ENCODE data around the gene FRK.
"Not testable (repeated sequence)": the region's sequence is repeated elsewhere in the genome, so short reads cannot be mapped to it uniquely, and the experiment has no call there.

Gene FRK

GRCh38 chr6:115997990-115998585 is 62.6 kb downstream of the FRK start:
- Histone ChIP-seq H3K4me2 (ENCODE audit: low read length) (no peak overlapping the region), H3K4me1 (ENCODE audit: control insufficient read depth, insufficient read depth, low read length) (no peaks in the 10 kb centered on the region), H3K4me3 (ENCODE audit: low read length) (no peak overlapping the region), H3K27me3 (ENCODE audit: control insufficient read depth, insufficient read depth, low read length) (no peaks in the 10 kb centered on the region), H3K36me3 (ENCODE audit: insufficient read depth, low read length) (no peaks in the 10 kb centered on the region), H3K9me3 (replicated peaks; ENCODE audit: low read length) (no peaks in the 10 kb centered on the region), H3K9ac (ENCODE audit: low read depth, low read length) (no peak overlapping the region)

- H3K27me3 ChIP-seq (ENCODE audit: control insufficient read depth, insufficient read depth, low read length) = no peaks in the 10 kb centered on the region
- H3K9ac ChIP-seq (ENCODE audit: low read depth, low read length) = no peak overlapping the region
- no peaks in the 10 kb centered on the region for H3K9me3 ChIP-seq (replicated peaks; ENCODE audit: low read length)
- no peaks in the 10 kb centered on the region for H3K4me1 ChIP-seq (ENCODE audit: control insufficient read depth, insufficient read depth, low read length)
- H3K4me3 ChIP-seq (ENCODE audit: low read length) = no peak overlapping the region
- no peaks in the 10 kb centered on the region for H3K36me3 ChIP-seq (ENCODE audit: insufficient read depth, low read length)
- H3K4me2 ChIP-seq (ENCODE audit: low read length) = peak overlapping the region; percentile 3
Measured at GRCh38 chr6:115986026-115986425, 74.7 kb downstream of the FRK start.

GRCh38 chr6:115984809-115985208 is 75.9 kb downstream of the FRK start:
- H3K36me3 ChIP-seq (ENCODE audit: insufficient read depth, low read length) = no peaks in the 10 kb centered on the region
- no peaks in the 10 kb centered on the region for H3K9me3 ChIP-seq (replicated peaks; ENCODE audit: low read length)
- H3K4me3 ChIP-seq (ENCODE audit: low read length) = no peak overlapping the region
- H3K27me3 ChIP-seq (ENCODE audit: control insufficient read depth, insufficient read depth, low read length) = no peaks in the 10 kb centered on the region
- no peak overlapping the region for H3K9ac ChIP-seq (ENCODE audit: low read depth, low read length)
- H3K4me1 ChIP-seq (ENCODE audit: control insufficient read depth, insufficient read depth, low read length) = no peaks in the 10 kb centered on the region
- H3K4me2 ChIP-seq (ENCODE audit: low read length) = no peak overlapping the region

GRCh38 chr6:115983998-115984397 is 76.7 kb downstream of the FRK start:
- no peak overlapping the region for H3K4me3 ChIP-seq (ENCODE audit: low read length)
- H3K36me3 ChIP-seq (ENCODE audit: insufficient read depth, low read length) = no peaks in the 10 kb centered on the region
- H3K4me2 ChIP-seq (ENCODE audit: low read length) = no peak overlapping the region
- H3K27me3 ChIP-seq (ENCODE audit: control insufficient read depth, insufficient read depth, low read length) = no peaks in the 10 kb centered on the region
- no peaks in the 10 kb centered on the region for H3K4me1 ChIP-seq (ENCODE audit: control insufficient read depth, insufficient read depth, low read length)
- no peak overlapping the region for H3K9ac ChIP-seq (ENCODE audit: low read depth, low read length)
- no peaks in the 10 kb centered on the region for H3K9me3 ChIP-seq (replicated peaks; ENCODE audit: low read length)

- Histone ChIP-seq H3K9me3 (replicated peaks; ENCODE audit: low read length) (no peaks in the 10 kb centered on the region), H3K36me3 (ENCODE audit: insufficient read depth, low read length) (no peaks in the 10 kb centered on the region), H3K27me3 (ENCODE audit: control insufficient read depth, insufficient read depth, low read length) (no peaks in the 10 kb centered on the region), H3K4me2 (ENCODE audit: low read length) (no peak overlapping the region), H3K4me1 (ENCODE audit: control insufficient read depth, insufficient read depth, low read length) (no peaks in the 10 kb centered on the region), H3K4me3 (ENCODE audit: low read length) (no peak overlapping the region), H3K9ac (ENCODE audit: low read depth, low read length) (no peak overlapping the region)
Measured at GRCh38 chr6:115982453-115982852, 78.2 kb downstream of the FRK start.

GRCh38 chr6:115977220-115977619 is 83.5 kb downstream of the FRK start:
- Histone ChIP-seq H3K36me3 (ENCODE audit: insufficient read depth, low read length) (no peaks in the 10 kb centered on the region), H3K4me3 (ENCODE audit: low read length) (no peak overlapping the region), H3K9ac (ENCODE audit: low read depth, low read length) (no peak overlapping the region), H3K27me3 (ENCODE audit: control insufficient read depth, insufficient read depth, low read length) (no peaks in the 10 kb centered on the region), H3K4me1 (ENCODE audit: control insufficient read depth, insufficient read depth, low read length) (no peaks in the 10 kb centered on the region), H3K4me2 (ENCODE audit: low read length) (no peak overlapping the region), H3K9me3 (replicated peaks; ENCODE audit: low read length) (no peaks in the 10 kb centered on the region)

GRCh38 chr6:115976321-115976870 is 84.3 kb downstream of the FRK start:
- Histone ChIP-seq H3K36me3 (ENCODE audit: insufficient read depth, low read length) (no peaks in the 10 kb centered on the region), H3K4me3 (ENCODE audit: low read length) (no peak overlapping the region), H3K9me3 (replicated peaks; ENCODE audit: low read length) (no peaks in the 10 kb centered on the region), H3K27me3 (ENCODE audit: control insufficient read depth, insufficient read depth, low read length) (no peaks in the 10 kb centered on the region), H3K4me1 (ENCODE audit: control insufficient read depth, insufficient read depth, low read length) (no peaks in the 10 kb centered on the region), H3K4me2 (ENCODE audit: low read length) (no peak overlapping the region), H3K9ac (ENCODE audit: low read depth, low read length) (no peak overlapping the region)

- Histone ChIP-seq H3K9ac (ENCODE audit: low read depth, low read length) (no peak overlapping the region), H3K4me1 (ENCODE audit: control insufficient read depth, insufficient read depth, low read length) (peaks cover 7% of the 10 kb centered on the region), H3K4me2 (ENCODE audit: low read length) (no peak overlapping the region), H3K4me3 (ENCODE audit: low read length) (no peak overlapping the region), H3K36me3 (ENCODE audit: insufficient read depth, low read length) (no peaks in the 10 kb centered on the region), H3K9me3 (replicated peaks; ENCODE audit: low read length) (no peaks in the 10 kb centered on the region), H3K27me3 (ENCODE audit: control insufficient read depth, insufficient read depth, low read length) (no peaks in the 10 kb centered on the region)
Measured at GRCh38 chr6:115972679-115973078, 88.0 kb downstream of the FRK start.

- no peak overlapping the region for H3K9ac ChIP-seq (ENCODE audit: low read depth, low read length)
- no peaks in the 10 kb centered on the region for H3K36me3 ChIP-seq (ENCODE audit: insufficient read depth, low read length)
- no peaks in the 10 kb centered on the region for H3K9me3 ChIP-seq (replicated peaks; ENCODE audit: low read length)
- H3K4me1 ChIP-seq (ENCODE audit: control insufficient read depth, insufficient read depth, low read length) = peaks cover 7% of the 10 kb centered on the region
- no peak overlapping the region for H3K4me3 ChIP-seq (ENCODE audit: low read length)
- H3K4me2 ChIP-seq (ENCODE audit: low read length) = no peak overlapping the region
- H3K27me3 ChIP-seq (ENCODE audit: control insufficient read depth, insufficient read depth, low read length) = no peaks in the 10 kb centered on the region
Measured at GRCh38 chr6:115971785-115972184, 88.9 kb downstream of the FRK start.

GRCh38 chr6:115969930-115970273 is 90.8 kb downstream of the FRK start:
- Histone ChIP-seq H3K4me2 (ENCODE audit: low read length) (no peak overlapping the region), H3K4me3 (ENCODE audit: low read length) (no peak overlapping the region), H3K4me1 (ENCODE audit: control insufficient read depth, insufficient read depth, low read length) (peaks cover 7% of the 10 kb centered on the region), H3K36me3 (ENCODE audit: insufficient read depth, low read length) (no peaks in the 10 kb centered on the region), H3K27me3 (ENCODE audit: control insufficient read depth, insufficient read depth, low read length) (no peaks in the 10 kb centered on the region), H3K9me3 (replicated peaks; ENCODE audit: low read length) (no peaks in the 10 kb centered on the region), H3K9ac (ENCODE audit: low read depth, low read length) (no peak overlapping the region)

GRCh38 chr6:115969207-115969929 is 91.3 kb downstream of the FRK start:
- peaks cover 7% of the 10 kb centered on the region for H3K4me1 ChIP-seq (ENCODE audit: control insufficient read depth, insufficient read depth, low read length)
- H3K4me2 ChIP-seq (ENCODE audit: low read length) = no peak overlapping the region
- H3K27me3 ChIP-seq (ENCODE audit: control insufficient read depth, insufficient read depth, low read length) = no peaks in the 10 kb centered on the region
- no peak overlapping the region for H3K9ac ChIP-seq (ENCODE audit: low read depth, low read length)
- no peaks in the 10 kb centered on the region for H3K9me3 ChIP-seq (replicated peaks; ENCODE audit: low read length)
- no peak overlapping the region for H3K4me3 ChIP-seq (ENCODE audit: low read length)
- H3K36me3 ChIP-seq (ENCODE audit: insufficient read depth, low read length) = no peaks in the 10 kb centered on the region

- not testable (repeated sequence) for H3K4me3 ChIP-seq (ENCODE audit: low read length); H3K9me3 ChIP-seq (replicated peaks; ENCODE audit: low read length); H3K4me2 ChIP-seq (ENCODE audit: low read length); H3K27me3 ChIP-seq (ENCODE audit: control insufficient read depth, insufficient read depth, low read length); H3K4me1 ChIP-seq (ENCODE audit: control insufficient read depth, insufficient read depth, low read length); H3K36me3 ChIP-seq (ENCODE audit: insufficient read depth, low read length); H3K9ac ChIP-seq (ENCODE audit: low read depth, low read length)
Measured at GRCh38 chr6:115960286-115960685, 100.4 kb downstream of the FRK start.
